ENCODE measurements around the gene DHTKD1. TPM values are rescaled to one million over a fixed set of nuclear protein-coding genes. Genes with fewer than 3 reads are reported as not detected.
"Not testable (repeated sequence)": the region's sequence is repeated elsewhere in the genome, so short reads cannot be mapped to it uniquely, and the experiment has no call there.

Gene DHTKD1
- total RNA-seq, 1 experiment from 2014 or later = 20.2 TPM

GRCh38 chr10:12067336-12067735, 1.4 kb upstream of the DHTKD1 start:
- DNase-seq (ENCODE audit: low read depth) = peak; percentile 83

GRCh38 chr10:12071441-12071840, 2.7 kb downstream of the DHTKD1 start:
- DNase-seq (ENCODE audit: low read depth) = not testable (repeated sequence)

GRCh38 chr10:12073526-12073925, 4.8 kb downstream of the DHTKD1 start:
- DNase-seq (ENCODE audit: low read depth) = no peak

- DNase-seq (ENCODE audit: low read depth) = no peak
Measured at GRCh38 chr10:12077580-12078180, 8.9 kb downstream of the DHTKD1 start.

- DNase-seq (ENCODE audit: low read depth) = no peak
Measured at GRCh38 chr10:12081470-12081869, 12.7 kb downstream of the DHTKD1 start.

GRCh38 chr10:12081879-12082557, 13.3 kb downstream of the DHTKD1 start:
- DNase-seq (ENCODE audit: low read depth) = peak; percentile 23

- DNase-seq (ENCODE audit: low read depth) = no peak
Measured at GRCh38 chr10:12088919-12089318, 20.2 kb downstream of the DHTKD1 start.

GRCh38 chr10:12091421-12091820, 22.7 kb downstream of the DHTKD1 start:
- no peak for DNase-seq (ENCODE audit: low read depth)

- DNase-seq (ENCODE audit: low read depth) = not testable (repeated sequence)
Measured at GRCh38 chr10:12097361-12097760, 28.6 kb downstream of the DHTKD1 start.

GRCh38 chr10:12097791-12098190, 29.0 kb downstream of the DHTKD1 start:
- peak; percentile 26 for DNase-seq (ENCODE audit: low read depth)

GRCh38 chr10:12098966-12099365, 30.2 kb downstream of the DHTKD1 start:
- DNase-seq (ENCODE audit: low read depth) = no peak

- DNase-seq (ENCODE audit: low read depth) = no peak
Measured at GRCh38 chr10:12103802-12104201, 35.0 kb downstream of the DHTKD1 start.

- no peak for DNase-seq (ENCODE audit: low read depth)
Measured at GRCh38 chr10:12107781-12108180, 39.0 kb downstream of the DHTKD1 start.

- DNase-seq (ENCODE audit: low read depth) = no peak
Measured at GRCh38 chr10:12109286-12109685, 40.5 kb downstream of the DHTKD1 start.

GRCh38 chr10:12111528-12111927, 42.8 kb downstream of the DHTKD1 start:
- DNase-seq (ENCODE audit: low read depth) = no peak

- no peak for DNase-seq (ENCODE audit: low read depth)
Measured at GRCh38 chr10:12113627-12114026, 44.9 kb downstream of the DHTKD1 start.

- no peak for DNase-seq (ENCODE audit: low read depth)
Measured at GRCh38 chr10:12121673-12122072, 52.9 kb downstream of the DHTKD1 start.

- DNase-seq (ENCODE audit: low read depth) = peak; percentile 74
Measured at GRCh38 chr10:12129222-12130111, 60.7 kb downstream of the DHTKD1 start, which contains the start of gene SEC61A2. TSS of gene SEC61A2 (plus strand) at chr10:12129677. CDS start at chr10:12129788, 111 bp downstream.

- DNase-seq (ENCODE audit: low read depth) = peak; percentile 56
Measured at GRCh38 chr10:12130237-12130872, 61.6 kb downstream of the DHTKD1 start.

GRCh38 chr10:12135631-12136030, 66.9 kb downstream of the DHTKD1 start:
- DNase-seq (ENCODE audit: low read depth) = no peak

GRCh38 chr10:12140038-12140437, 71.3 kb downstream of the DHTKD1 start:
- DNase-seq (ENCODE audit: low read depth) = no peak

GRCh38 chr10:12144538-12144937, 75.8 kb downstream of the DHTKD1 start:
- DNase-seq (ENCODE audit: low read depth) = no peak

Measured in M059J (cell line).